Measurements from ENCODE around the gene TRPC4AP.
"Not testable (repeated sequence)": the region's sequence is repeated elsewhere in the genome, so short reads cannot be mapped to it uniquely, and the experiment has no call there.

TRPC4AP gene

DNA sequence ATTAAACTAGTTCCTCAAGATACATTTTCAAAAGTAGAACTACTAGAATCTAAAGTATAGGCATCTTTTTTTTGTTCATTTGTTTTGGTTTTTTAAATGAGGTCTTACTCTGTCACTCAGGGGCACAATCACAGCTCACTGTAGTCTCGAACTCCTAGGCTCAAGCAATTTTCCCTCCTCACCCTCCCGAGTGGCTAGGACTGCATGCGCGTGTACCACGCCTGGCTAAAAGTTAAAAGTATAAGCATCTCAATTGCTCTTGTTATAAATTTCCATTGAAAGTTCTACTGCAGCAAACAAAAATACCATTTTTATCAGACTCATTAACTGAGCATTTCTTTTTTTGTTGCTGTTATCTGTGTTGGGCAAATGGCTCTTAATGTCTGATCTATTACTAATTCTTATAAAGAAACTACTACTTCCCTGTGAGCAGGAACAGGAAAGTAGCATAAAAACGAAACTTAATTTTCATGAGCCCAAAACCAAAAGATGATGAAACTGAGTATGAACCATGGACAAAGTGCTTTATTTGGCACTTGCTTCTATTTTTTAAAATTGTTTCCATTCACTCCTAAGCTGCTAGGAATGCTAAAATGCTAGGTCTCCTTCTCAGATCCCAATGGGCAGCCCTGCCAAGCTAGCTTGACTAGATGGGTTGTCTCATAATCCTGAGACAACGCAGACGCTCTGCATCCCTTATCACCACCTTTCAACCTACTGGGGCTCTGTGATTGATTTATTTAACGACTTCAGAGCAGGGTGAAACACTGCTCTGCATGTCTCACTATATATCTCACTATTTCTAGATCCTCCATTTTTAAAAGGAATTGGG, 36.9 kb downstream of the TRPC4AP start:
- H3K4me1 Mint-ChIP-seq (ENCODE audit: low read depth) = peaks cover 34% of the 10 kb centered on the region

GRCh38 chr20:35054814-35055213, 37.8 kb downstream of the TRPC4AP start:
- H3K9me3 Mint-ChIP-seq = no peaks in the 10 kb centered on the region
- no peak overlapping the region for H3K27ac Mint-ChIP-seq
- H3K4me1 Mint-ChIP-seq (ENCODE audit: low read depth) = peaks cover 34% of the 10 kb centered on the region
- no peak for DNase-seq (ENCODE audit: low spot score)
- no peaks in the 10 kb centered on the region for H3K27me3 Mint-ChIP-seq (ENCODE audit: low read depth)
- peaks cover 40% of the 10 kb centered on the region for H3K36me3 Mint-ChIP-seq (ENCODE audit: low read depth)
- H3K4me3 Mint-ChIP-seq = peak overlapping the region; percentile 30

More for the DNA sequence above, 36.9 kb downstream of the TRPC4AP start:
- Mint-ChIP-seq H3K27ac (peak overlapping the region; percentile 66), H3K9me3 (no peaks in the 10 kb centered on the region), H3K27me3 (ENCODE audit: low read depth) (no peaks in the 10 kb centered on the region), H3K36me3 (ENCODE audit: low read depth) (peaks cover 41% of the 10 kb centered on the region), H3K4me3 (peak overlapping the region; percentile 49)
- no peak for DNase-seq (ENCODE audit: low spot score)

GRCh38 chr20:35052616-35053015, 40.0 kb downstream of the TRPC4AP start:
- H3K27me3 Mint-ChIP-seq (ENCODE audit: low read depth); DNase-seq (ENCODE audit: low spot score); H3K4me3 Mint-ChIP-seq; H3K27ac Mint-ChIP-seq; H3K9me3 Mint-ChIP-seq: not testable (repeated sequence)
- peaks cover 23% of the 10 kb centered on the region for H3K4me1 Mint-ChIP-seq (ENCODE audit: low read depth)
- peaks cover 46% of the 10 kb centered on the region for H3K36me3 Mint-ChIP-seq (ENCODE audit: low read depth)

DNA sequence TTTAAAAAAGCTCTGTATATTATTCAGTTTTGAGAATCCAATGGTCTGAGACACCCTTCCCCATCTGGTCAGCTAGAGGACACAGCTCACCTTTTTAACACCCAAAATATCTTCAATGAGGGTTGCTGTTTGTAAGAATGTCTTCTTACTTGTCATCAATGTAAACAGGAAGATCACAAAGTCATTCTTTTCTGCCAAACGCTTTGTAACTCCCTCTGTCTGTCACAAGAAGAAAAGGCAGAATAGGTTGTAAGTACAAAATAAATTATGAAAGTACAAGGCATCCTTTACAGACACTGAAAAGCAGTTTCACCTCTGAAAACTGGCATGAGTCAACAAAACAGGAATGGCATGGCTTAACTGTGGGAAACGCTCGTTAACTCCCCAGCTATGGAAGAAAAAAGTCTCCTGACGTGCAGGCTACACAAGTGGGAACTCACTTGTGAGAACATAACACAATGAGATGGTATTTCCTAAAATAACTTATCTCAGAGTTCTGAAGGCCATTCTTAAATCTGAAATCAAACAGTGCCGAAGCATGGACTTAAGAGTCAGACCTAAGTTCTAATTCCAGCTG, 42.7 kb downstream of the TRPC4AP start:
- Mint-ChIP-seq H3K27ac (no peak overlapping the region), H3K9me3 (no peaks in the 10 kb centered on the region), H3K4me3 (no peak overlapping the region), H3K27me3 (ENCODE audit: low read depth) (no peaks in the 10 kb centered on the region), H3K36me3 (ENCODE audit: low read depth) (peaks cover 46% of the 10 kb centered on the region), H3K4me1 (ENCODE audit: low read depth) (peaks cover 6% of the 10 kb centered on the region)
- DNase-seq (ENCODE audit: low spot score) = no peak

GRCh38 chr20:35048739-35049138, 43.9 kb downstream of the TRPC4AP start:
- Mint-ChIP-seq H3K9me3 (no peaks in the 10 kb centered on the region), H3K4me3 (no peak overlapping the region), H3K27me3 (ENCODE audit: low read depth) (no peaks in the 10 kb centered on the region), H3K4me1 (ENCODE audit: low read depth) (peaks cover 3% of the 10 kb centered on the region), H3K36me3 (ENCODE audit: low read depth) (peaks cover 45% of the 10 kb centered on the region), H3K27ac (no peak overlapping the region)
- no peak for DNase-seq (ENCODE audit: low spot score)

- Mint-ChIP-seq H3K4me1 (ENCODE audit: low read depth) (peaks cover 5% of the 10 kb centered on the region), H3K27ac (no peak overlapping the region), H3K4me3 (no peak overlapping the region), H3K27me3 (ENCODE audit: low read depth) (no peaks in the 10 kb centered on the region), H3K36me3 (ENCODE audit: low read depth) (peaks cover 32% of the 10 kb centered on the region), H3K9me3 (no peaks in the 10 kb centered on the region)
- DNase-seq (ENCODE audit: low spot score) = no peak
These were observed 50.3 kb downstream of the TRPC4AP start for GRCh38 chr20:35042268-35042667.

GRCh38 chr20:35040646-35041045, 52.0 kb downstream of the TRPC4AP start:
- Mint-ChIP-seq H3K36me3 (ENCODE audit: low read depth) (peaks cover 28% of the 10 kb centered on the region), H3K27me3 (ENCODE audit: low read depth) (no peaks in the 10 kb centered on the region), H3K9me3 (no peaks in the 10 kb centered on the region), H3K4me3 (no peak overlapping the region), H3K27ac (no peak overlapping the region), H3K4me1 (ENCODE audit: low read depth) (peaks cover 5% of the 10 kb centered on the region)
- DNase-seq (ENCODE audit: low spot score) = no peak

GRCh38 chr20:35039846-35040489, 52.6 kb downstream of the TRPC4AP start:
- H3K36me3 Mint-ChIP-seq (ENCODE audit: low read depth) = peaks cover 24% of the 10 kb centered on the region
- H3K4me3 Mint-ChIP-seq = no peak overlapping the region
- no peak for DNase-seq (ENCODE audit: low spot score)
- no peaks in the 10 kb centered on the region for H3K9me3 Mint-ChIP-seq
- no peak overlapping the region for H3K27ac Mint-ChIP-seq
- H3K27me3 Mint-ChIP-seq (ENCODE audit: low read depth) = no peaks in the 10 kb centered on the region
- peaks cover 5% of the 10 kb centered on the region for H3K4me1 Mint-ChIP-seq (ENCODE audit: low read depth)

GRCh38 chr20:35039146-35039545, 53.5 kb downstream of the TRPC4AP start:
- Mint-ChIP-seq H3K4me1 (ENCODE audit: low read depth) (peaks cover 5% of the 10 kb centered on the region), H3K36me3 (ENCODE audit: low read depth) (peaks cover 27% of the 10 kb centered on the region), H3K27me3 (ENCODE audit: low read depth) (no peaks in the 10 kb centered on the region), H3K9me3 (no peaks in the 10 kb centered on the region), H3K4me3 (no peak overlapping the region), H3K27ac (no peak overlapping the region)
- no peak for DNase-seq (ENCODE audit: low spot score)

- Mint-ChIP-seq H3K27ac (no peak overlapping the region), H3K36me3 (ENCODE audit: low read depth) (peaks cover 50% of the 10 kb centered on the region)
These were observed 58.5 kb downstream of the TRPC4AP start for GRCh38 chr20:35034145-35034544.

GRCh38 chr20:35030136-35030535, 62.5 kb downstream of the TRPC4AP start:
- peaks cover 66% of the 10 kb centered on the region for H3K36me3 Mint-ChIP-seq (ENCODE audit: low read depth)
- H3K4me3 Mint-ChIP-seq = no peak overlapping the region
- no peak overlapping the region for H3K27ac Mint-ChIP-seq
- DNase-seq (ENCODE audit: low spot score) = no peak
- no peaks in the 10 kb centered on the region for H3K9me3 Mint-ChIP-seq
- H3K4me1 Mint-ChIP-seq (ENCODE audit: low read depth) = peaks cover 19% of the 10 kb centered on the region
- H3K27me3 Mint-ChIP-seq (ENCODE audit: low read depth) = no peaks in the 10 kb centered on the region

More at GRCh38 chr20:35034145-35034544, 58.5 kb downstream of the TRPC4AP start:
- Mint-ChIP-seq H3K9me3 (no peaks in the 10 kb centered on the region), H3K4me1 (ENCODE audit: low read depth) (peaks cover 2% of the 10 kb centered on the region), H3K27me3 (ENCODE audit: low read depth) (no peaks in the 10 kb centered on the region), H3K4me3 (no peak overlapping the region)
- DNase-seq (ENCODE audit: low spot score) = no peak

DNA sequence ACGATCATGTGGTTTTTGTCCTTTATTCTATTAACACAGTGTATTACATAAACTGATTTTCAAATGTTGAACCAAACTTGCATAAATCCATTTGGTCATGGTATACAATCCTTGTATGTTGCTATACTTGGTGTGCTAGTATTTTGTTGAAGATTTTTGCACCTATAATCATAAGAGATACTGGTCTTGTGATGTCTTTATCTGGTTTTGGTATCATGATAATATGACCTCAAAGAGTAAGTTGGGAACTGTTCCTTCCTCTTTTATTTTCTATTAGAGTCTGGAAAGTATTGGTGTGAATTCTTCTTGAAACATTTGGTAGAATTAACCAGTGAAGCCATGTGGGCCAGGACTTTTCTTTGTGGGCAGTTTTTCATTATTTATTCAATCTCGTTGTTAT, 65.3 kb downstream of the TRPC4AP start:
- H3K27ac Mint-ChIP-seq = no peak overlapping the region
- H3K4me3 Mint-ChIP-seq = no peak overlapping the region
- no peaks in the 10 kb centered on the region for H3K27me3 Mint-ChIP-seq (ENCODE audit: low read depth)
- H3K9me3 Mint-ChIP-seq = no peaks in the 10 kb centered on the region
- H3K36me3 Mint-ChIP-seq (ENCODE audit: low read depth) = peaks cover 54% of the 10 kb centered on the region
- DNase-seq (ENCODE audit: low spot score) = no peak
- peaks cover 19% of the 10 kb centered on the region for H3K4me1 Mint-ChIP-seq (ENCODE audit: low read depth)

DNA sequence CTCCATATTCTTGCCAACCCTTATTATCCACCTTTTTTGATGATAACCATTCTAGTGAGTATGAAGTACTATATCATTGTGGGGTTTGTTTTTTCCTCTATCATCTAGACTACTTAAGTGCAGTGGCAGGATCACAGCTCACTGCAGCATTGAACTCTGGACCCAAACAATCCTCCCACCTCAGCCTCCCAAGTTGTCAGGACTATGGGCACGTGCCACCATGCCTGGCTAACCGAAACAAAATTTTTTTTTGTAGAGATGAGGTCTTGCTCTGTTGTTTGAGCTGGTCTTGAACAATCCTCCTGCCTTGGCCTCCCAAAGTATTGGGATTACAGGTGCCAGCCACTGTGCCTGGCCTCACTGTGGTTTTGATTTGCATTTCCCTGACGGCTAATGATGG, 67.5 kb downstream of the TRPC4AP start:
- peaks cover 41% of the 10 kb centered on the region for H3K36me3 Mint-ChIP-seq (ENCODE audit: low read depth)
- H3K27ac Mint-ChIP-seq = no peak overlapping the region
- no peak overlapping the region for H3K4me3 Mint-ChIP-seq
- H3K9me3 Mint-ChIP-seq = no peaks in the 10 kb centered on the region
- DNase-seq (ENCODE audit: low spot score) = no peak
- H3K4me1 Mint-ChIP-seq (ENCODE audit: low read depth) = peaks cover 19% of the 10 kb centered on the region
- no peaks in the 10 kb centered on the region for H3K27me3 Mint-ChIP-seq (ENCODE audit: low read depth)

- H3K4me3 Mint-ChIP-seq = no peak overlapping the region
- peaks cover 16% of the 10 kb centered on the region for H3K4me1 Mint-ChIP-seq (ENCODE audit: low read depth)
- no peaks in the 10 kb centered on the region for H3K9me3 Mint-ChIP-seq
- no peaks in the 10 kb centered on the region for H3K27me3 Mint-ChIP-seq (ENCODE audit: low read depth)
- peaks cover 39% of the 10 kb centered on the region for H3K36me3 Mint-ChIP-seq (ENCODE audit: low read depth)
- H3K27ac Mint-ChIP-seq = no peak overlapping the region
- DNase-seq (ENCODE audit: low spot score) = no peak
These were observed 69.0 kb downstream of the TRPC4AP start for GRCh38 chr20:35023624-35024023.

Data from T-helper 2 cell treated with Interferon-gamma antibody and Interleukin-4, amounts not matched to agents 5 μg/mL and 100 μg/mL, for 36 hours (primary cell).